OCI-LY3 (cell line): ENCODE results near the gene KLHL29.

ENCODE experiments used
- H2AFZ ChIP-seq: fragments of 200-600, 300-600 bp; shearing (Covaris generic); 2 replicates; pipeline ENCODE4 v1.6.0; 2014; ENCODE audit warnings: antibody characterized with exemption, low read depth, low read length
- H3K27ac ChIP-seq: fragments of 200-600, 300-600 bp; sonication (generic); 2 replicates; pipeline ENCODE4 v1.5.1; 2014; ENCODE audit warnings: mild to moderate bottlenecking, low read length, moderate library complexity, mixed read lengths
- H3K27me3 ChIP-seq: fragments of 200-600, 300-600 bp; sonication (generic); 2 replicates; pipeline ENCODE4 v1.6.1; 2014; ENCODE audit warnings: low read depth, low read length, mixed read lengths
- H3K36me3 ChIP-seq: fragments of 200-600, 300-600 bp; sonication (generic); replicated peaks from 2 replicates; pipeline ENCODE3; 2014; ENCODE audit warnings: low read depth, low read length, mixed read lengths
- H3K4me1 ChIP-seq: fragments of 300-600, 200-600 bp; sonication (generic); 2 replicates; pipeline ENCODE4 v1.6.1; 2014; ENCODE audit warnings: low read length, mixed read lengths
- H3K4me2 ChIP-seq: fragments of 200-600, 300-600 bp; sonication (generic); 2 replicates; pipeline ENCODE4 v1.6.1; 2014; ENCODE audit warnings: low read length, mixed read lengths
- H3K4me3 ChIP-seq: fragments of 300-600, 200-600 bp; sonication (generic); 2 replicates; pipeline ENCODE4 v1.5.1; 2014; ENCODE audit warnings: antibody characterized with exemption, mild to moderate bottlenecking, low read length, moderate library complexity
- H3K79me2 ChIP-seq: fragments of 300-600, 200-600 bp; shearing (Covaris generic); 2 replicates; pipeline ENCODE4 v1.6.1; 2014; ENCODE audit warnings: mild to moderate bottlenecking, low read length, mixed read lengths
- H3K9ac ChIP-seq: fragments of 300-600, 200-600 bp; shearing (Covaris generic); 2 replicates; pipeline ENCODE4 v1.6.0; 2014; ENCODE audit warnings: mild to moderate bottlenecking, low read length, moderate library complexity
- H3K9me3 ChIP-seq: fragments of 200-600, 300-600 bp; shearing (Covaris generic); 2 replicates; pipeline ENCODE4 v1.6.1; 2014; ENCODE audit warnings: low read length, mixed read lengths; ENCODE audit not compliant: insufficient read depth
- H4K20me1 ChIP-seq: fragments of 200-600, 300-600 bp; sonication (generic); 2 replicates; pipeline ENCODE4 v1.6.1; 2016; ENCODE audit warnings: low read length, mixed read lengths; ENCODE audit not compliant: insufficient read depth
- EZH2phosphoT487 ChIP-seq: fragments of 200-600 bp; shearing (Covaris generic); IDR thresholded peaks from 2 replicates; pipeline ENCODE4 v1.6.1; 2018; ENCODE audit warnings: antibody characterized with exemption, mixed run types, low read depth
- TF ChIP-seq, protein P1 (sequence below): fragments of 200-600, 300-600 bp; sonication (generic); IDR thresholded peaks from 2 replicates; pipeline ENCODE4 v1.5.1; 2014; ENCODE audit warnings: antibody characterized with exemption, low read length, low read depth

KLHL29 gene

DNA sequence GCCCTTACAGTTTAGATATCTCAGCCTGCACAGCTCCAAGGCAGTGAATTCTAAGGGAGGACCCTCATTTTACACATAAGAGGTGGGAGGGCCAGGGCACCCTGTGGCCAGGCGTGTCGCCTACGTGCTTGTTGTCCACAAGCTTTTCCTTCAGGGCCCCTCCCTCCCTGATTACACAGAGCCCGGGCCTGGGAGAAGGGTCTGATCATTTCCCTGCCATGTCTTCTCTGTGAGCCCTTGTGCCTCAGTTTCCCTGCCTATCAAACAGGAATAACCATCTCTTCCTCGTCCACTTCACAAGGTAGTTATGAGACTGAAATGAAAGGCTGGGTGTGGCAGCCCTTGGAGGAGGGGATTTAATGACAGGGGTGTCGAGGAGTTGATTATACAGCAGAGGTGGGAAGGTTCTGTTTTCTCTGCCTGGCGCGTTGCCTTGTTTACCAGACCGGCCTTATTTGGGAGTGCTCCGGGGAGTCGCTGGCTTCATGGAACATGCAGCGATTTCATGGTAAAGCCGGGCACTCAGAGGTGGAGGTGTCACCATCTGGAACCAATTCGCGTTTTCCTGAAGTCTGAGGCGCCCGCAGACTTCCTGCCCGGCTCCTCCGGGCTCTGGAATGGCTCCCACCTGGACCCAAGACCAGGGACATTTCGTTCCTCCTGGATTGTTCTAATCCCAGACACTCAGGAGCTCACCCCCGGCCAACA lies 208.9 kb downstream of the KLHL29 start:
- Histone ChIP-seq H3K4me2 (no peak overlapping the region), H3K9ac (no peak overlapping the region), H2AFZ (no peak overlapping the region), H3K79me2 (no peaks in the 10 kb centered on the region), H4K20me1 (no peaks in the 10 kb centered on the region), H3K27ac (no peak overlapping the region), H3K4me3 (no peak overlapping the region), H3K4me1 (no peaks in the 10 kb centered on the region), H3K36me3 (no peaks in the 10 kb centered on the region), H3K9me3 (no peaks in the 10 kb centered on the region), H3K27me3 (peaks cover 4% of the 10 kb centered on the region; the same call in 1 of the 2 replicates)
- no peak for TF ChIP-seq EZH2phosphoT487
- TF ChIP-seq, protein P1, sequence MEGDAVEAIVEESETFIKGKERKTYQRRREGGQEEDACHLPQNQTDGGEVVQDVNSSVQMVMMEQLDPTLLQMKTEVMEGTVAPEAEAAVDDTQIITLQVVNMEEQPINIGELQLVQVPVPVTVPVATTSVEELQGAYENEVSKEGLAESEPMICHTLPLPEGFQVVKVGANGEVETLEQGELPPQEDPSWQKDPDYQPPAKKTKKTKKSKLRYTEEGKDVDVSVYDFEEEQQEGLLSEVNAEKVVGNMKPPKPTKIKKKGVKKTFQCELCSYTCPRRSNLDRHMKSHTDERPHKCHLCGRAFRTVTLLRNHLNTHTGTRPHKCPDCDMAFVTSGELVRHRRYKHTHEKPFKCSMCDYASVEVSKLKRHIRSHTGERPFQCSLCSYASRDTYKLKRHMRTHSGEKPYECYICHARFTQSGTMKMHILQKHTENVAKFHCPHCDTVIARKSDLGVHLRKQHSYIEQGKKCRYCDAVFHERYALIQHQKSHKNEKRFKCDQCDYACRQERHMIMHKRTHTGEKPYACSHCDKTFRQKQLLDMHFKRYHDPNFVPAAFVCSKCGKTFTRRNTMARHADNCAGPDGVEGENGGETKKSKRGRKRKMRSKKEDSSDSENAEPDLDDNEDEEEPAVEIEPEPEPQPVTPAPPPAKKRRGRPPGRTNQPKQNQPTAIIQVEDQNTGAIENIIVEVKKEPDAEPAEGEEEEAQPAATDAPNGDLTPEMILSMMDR: no peak

DNA sequence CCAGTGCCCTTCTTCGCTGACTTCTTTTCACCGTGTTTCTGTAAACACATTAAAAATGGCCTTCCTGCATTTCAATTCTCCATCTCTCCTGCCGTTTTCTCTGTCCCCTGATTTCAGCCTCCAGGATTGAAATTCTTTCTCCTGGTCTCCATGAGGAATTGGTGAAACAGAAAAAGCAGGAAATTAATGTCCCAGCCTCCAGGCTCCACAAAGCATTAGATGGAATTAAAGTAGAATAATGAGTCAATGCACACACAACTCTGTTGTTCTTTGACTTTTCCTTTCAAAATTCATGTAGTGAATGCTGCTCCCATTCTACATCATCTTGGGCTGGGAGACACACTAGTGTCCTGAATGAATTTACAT lies 209.5 kb downstream of the KLHL29 start:
- Histone ChIP-seq H3K9ac (no peak overlapping the region), H3K36me3 (no peaks in the 10 kb centered on the region), H2AFZ (no peak overlapping the region), H3K4me1 (no peaks in the 10 kb centered on the region), H3K79me2 (no peaks in the 10 kb centered on the region), H3K27me3 (peaks cover 4% of the 10 kb centered on the region; the same call in 1 of the 2 replicates), H4K20me1 (no peaks in the 10 kb centered on the region), H3K9me3 (no peaks in the 10 kb centered on the region), H3K4me2 (no peak overlapping the region), H3K4me3 (no peak overlapping the region), H3K27ac (no peak overlapping the region)
- TF ChIP-seq, protein P1: no peak
- no peak for TF ChIP-seq EZH2phosphoT487

DNA sequence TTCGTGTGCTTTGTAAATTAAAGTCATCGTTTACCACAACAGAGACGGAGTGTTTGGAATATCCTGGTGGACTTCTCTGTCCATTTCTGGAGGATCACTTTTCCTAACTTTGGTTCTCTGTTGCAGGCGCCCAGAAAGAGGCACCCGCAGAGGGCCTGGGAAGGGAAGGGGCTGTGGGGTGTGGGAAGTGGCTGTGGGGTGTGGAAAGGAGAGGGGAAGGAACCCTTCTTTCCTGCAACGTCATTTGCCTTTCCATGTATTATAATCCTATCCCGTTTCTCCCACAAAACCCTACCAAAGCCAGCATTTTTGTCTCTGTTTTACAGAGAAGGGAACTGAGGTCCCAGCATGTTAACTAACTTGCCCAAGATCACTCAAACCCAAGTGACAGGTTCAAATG lies 210.0 kb downstream of the KLHL29 start:
- Histone ChIP-seq H3K27ac (no peak overlapping the region), H2AFZ (no peak overlapping the region), H3K36me3 (no peaks in the 10 kb centered on the region), H3K27me3 (peaks cover 4% of the 10 kb centered on the region; the same call in 1 of the 2 replicates), H3K9me3 (no peaks in the 10 kb centered on the region), H3K4me1 (no peaks in the 10 kb centered on the region), H3K79me2 (no peaks in the 10 kb centered on the region), H3K4me3 (no peak overlapping the region), H3K9ac (no peak overlapping the region), H4K20me1 (no peaks in the 10 kb centered on the region), H3K4me2 (no peak overlapping the region)
- TF ChIP-seq, protein P1: no peak
- TF ChIP-seq EZH2phosphoT487: no peak

DNA sequence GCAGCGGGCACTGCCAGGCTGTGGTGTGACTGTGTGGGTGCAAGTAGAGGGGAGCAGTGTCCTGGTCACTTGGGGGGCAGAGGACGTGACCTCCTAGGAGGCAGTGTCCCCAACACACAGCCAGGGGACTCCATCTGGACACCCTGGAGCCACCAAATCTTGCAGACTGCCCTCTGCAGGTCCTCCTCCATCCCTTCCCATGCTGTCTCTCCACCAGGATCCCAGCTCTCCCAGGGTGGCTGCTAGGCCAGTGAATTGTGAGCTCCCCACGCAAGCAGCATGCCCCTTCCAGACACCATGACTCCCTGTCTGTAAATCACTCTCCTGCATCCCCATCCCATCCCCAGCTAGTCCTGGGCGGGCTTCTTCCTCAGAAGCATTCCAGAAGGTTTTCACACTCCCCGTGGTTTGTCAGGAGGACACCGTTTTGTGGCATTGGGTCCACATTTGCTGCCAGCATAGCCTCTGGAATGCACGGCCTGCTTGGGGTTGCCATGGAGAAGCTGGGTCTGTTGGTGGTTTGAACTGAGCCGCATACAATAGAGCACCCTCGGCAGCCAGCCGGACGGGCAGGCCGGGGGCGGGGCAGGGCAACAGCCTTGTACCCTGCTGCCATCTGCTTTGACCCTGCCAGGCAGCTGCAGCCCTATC lies 210.7 kb downstream of the KLHL29 start:
- Histone ChIP-seq H3K4me3 (no peak overlapping the region), H3K27me3 (peaks cover 4% of the 10 kb centered on the region; the same call in 1 of the 2 replicates), H2AFZ (no peak overlapping the region), H4K20me1 (no peaks in the 10 kb centered on the region), H3K36me3 (no peaks in the 10 kb centered on the region), H3K9me3 (no peaks in the 10 kb centered on the region), H3K9ac (no peak overlapping the region), H3K27ac (no peak overlapping the region), H3K4me2 (no peak overlapping the region), H3K4me1 (no peaks in the 10 kb centered on the region), H3K79me2 (no peaks in the 10 kb centered on the region)
- TF ChIP-seq EZH2phosphoT487: no peak
- TF ChIP-seq, protein P1: no peak
